ENCODE data around the gene ARMC3.

The ARMC3 gene

DNA sequence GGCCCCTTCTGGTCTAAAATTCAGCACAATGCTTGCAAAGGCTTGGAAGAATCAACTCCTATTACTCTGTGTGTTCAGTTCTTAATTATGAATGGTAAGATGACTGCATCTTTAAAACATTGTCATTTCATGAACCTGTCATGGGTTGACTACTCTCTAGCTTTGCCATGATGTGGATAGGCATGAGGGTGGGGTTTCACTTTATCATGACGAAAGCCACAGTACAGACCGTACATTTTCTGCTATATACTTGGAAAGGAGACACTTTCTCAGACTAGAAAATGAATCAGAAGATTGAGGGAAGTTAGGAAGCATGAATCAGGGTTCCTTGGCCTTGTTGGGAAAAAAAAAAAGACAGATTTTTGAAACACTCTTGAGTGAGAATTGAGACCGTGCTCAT is 147.8 kb downstream of the ARMC3 start:
- DNase-seq (ENCODE audit: low read depth, low spot score), result no peak

DNA sequence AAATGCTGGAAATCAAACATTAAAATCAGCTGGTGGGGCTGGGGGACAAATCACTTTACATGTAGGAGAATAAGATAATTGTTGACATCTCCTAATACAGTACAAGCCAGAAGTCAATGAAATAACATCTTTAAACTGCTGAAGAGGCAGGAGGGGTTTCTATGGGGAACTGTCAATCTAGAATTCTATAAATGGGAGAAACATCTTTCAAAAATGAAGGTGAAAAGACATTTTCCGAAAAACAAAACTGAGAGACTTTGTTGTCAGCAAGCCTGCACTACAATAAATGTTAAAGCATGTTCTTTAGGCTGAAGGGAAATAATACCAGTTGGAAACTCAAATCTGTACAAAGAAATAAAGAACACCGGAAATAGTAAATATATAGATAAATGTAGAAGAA is 150.3 kb downstream of the ARMC3 start:
- DNase-seq (ENCODE audit: low read depth, low spot score), result no peak

DNA sequence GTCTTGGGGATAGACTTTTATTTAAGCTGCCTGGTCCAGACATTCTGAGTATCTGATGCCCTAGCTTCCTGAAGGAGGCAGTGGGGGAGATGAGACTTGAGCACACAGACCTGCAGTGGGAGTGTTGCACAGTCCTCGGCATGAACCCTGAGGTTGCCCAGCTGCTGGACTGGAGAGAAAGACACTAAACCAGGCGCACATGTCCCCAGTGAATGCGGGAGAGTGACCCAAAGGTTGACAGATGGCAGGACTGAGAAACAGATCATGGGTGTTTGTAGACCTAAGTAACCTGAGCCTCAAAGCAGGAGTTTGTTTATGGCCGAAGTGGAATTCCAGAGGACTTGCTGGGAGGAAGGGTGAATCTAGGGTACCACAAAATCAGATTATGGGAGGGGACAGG is 151.8 kb downstream of the ARMC3 start:
- DNase-seq (ENCODE audit: low read depth, low spot score), result no peak

DNA sequence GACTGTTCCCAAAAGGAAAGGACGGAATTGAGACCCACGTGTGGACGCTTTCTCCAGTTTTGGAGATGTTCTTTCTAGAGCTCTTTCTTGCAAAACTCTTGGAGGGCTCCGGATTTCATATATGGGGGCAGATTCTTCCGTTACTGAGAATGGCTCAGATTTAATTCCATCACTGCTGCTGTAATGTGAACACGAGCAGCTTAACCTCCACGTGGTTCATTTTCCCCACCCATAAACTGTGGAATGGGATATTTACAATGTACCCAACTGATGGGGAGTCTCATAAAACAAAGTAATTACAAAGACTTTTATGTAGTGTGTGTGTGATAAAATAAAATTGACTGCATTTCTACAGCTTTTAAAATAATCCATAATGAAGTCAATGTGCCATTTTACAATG is 152.4 kb downstream of the ARMC3 start:
- no peak for DNase-seq (ENCODE audit: low read depth, low spot score)

DNA sequence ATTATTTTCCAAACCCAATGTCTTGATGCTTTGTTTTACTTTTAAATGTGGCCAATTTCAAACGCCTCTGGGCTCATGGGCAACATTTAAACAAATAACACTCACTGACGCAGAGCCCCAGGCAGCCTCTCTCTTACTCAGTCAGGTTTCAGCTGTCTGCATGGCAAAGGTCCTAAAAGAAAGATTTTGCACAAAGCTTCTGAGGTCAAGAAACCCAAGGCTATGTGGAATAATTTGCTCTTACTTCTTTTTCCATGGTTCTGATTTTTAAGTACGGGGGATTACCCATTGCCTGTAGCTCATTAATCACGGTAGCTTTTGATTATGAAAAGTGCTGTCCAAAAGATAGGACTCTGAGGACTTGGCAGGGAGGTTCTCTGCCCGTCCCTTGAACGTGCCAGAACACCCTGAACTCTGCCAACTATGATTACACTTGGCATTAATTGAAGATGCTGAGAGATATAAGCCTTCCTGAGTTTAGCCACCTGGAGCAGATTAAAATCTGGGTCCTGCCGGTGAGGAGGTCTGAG is 153.4 kb downstream of the ARMC3 start:
- DNase-seq (ENCODE audit: low read depth, low spot score), result no peak

DNA sequence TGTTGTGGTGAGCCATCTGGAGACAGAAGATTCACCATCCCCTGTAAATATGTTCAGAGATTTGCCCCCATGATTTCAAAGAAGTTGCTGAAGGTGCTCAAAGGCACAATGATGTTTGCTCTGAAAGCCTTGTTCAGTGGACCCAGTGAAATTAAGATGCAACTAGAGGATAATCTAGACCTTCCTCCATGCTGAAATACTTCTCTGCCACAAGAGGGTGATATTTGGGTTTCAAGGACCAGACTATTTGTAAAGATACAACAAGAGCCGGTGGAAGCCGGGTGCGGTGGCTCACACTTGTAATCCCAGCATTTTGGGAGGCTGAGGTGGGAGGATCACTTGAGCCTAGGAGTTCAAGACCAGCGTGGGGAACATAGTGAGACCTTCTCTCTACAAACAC is 154.0 kb downstream of the ARMC3 start:
- no peak for DNase-seq (ENCODE audit: low read depth, low spot score)

Measured in ELF-1 (cell line).